GM21447 (cell line): ENCODE results near the gene ABHD2.
"Not testable (repeated sequence)": the region's sequence is repeated elsewhere in the genome, so short reads cannot be mapped to it uniquely, and the experiment has no call there.

Experiments
- ATAC-seq: cut with Tn5 transposase; IDR thresholded peaks from one replicate; pipeline ENCODE4 v1.9.1; 2021; ENCODE audit not compliant: unreplicated experiment

The ABHD2 gene

GRCh38 chr15:89136818-89137772, 48.8 kb downstream of the ABHD2 start:
- no peak for ATAC-seq

- ATAC-seq: no peak
Measured at GRCh38 chr15:89137926-89138325, 49.7 kb downstream of the ABHD2 start.

- no peak for ATAC-seq
Measured at GRCh38 chr15:89138999-89139612, 50.9 kb downstream of the ABHD2 start.

- ATAC-seq: no peak
Measured at GRCh38 chr15:89139613-89140499, 51.6 kb downstream of the ABHD2 start.

- no peak for ATAC-seq
Measured at GRCh38 chr15:89140595-89140994, 52.3 kb downstream of the ABHD2 start.

- not testable (repeated sequence) for ATAC-seq
Measured at GRCh38 chr15:89141159-89141558, 52.9 kb downstream of the ABHD2 start.

GRCh38 chr15:89141885-89142284, 53.6 kb downstream of the ABHD2 start:
- ATAC-seq: no peak

GRCh38 chr15:89142423-89142822, 54.2 kb downstream of the ABHD2 start:
- no peak for ATAC-seq

- ATAC-seq: no peak
Measured at GRCh38 chr15:89143503-89144162, 55.4 kb downstream of the ABHD2 start.

- ATAC-seq: no peak
Measured at GRCh38 chr15:89144491-89144890, 56.2 kb downstream of the ABHD2 start.

- ATAC-seq: no peak
Measured at GRCh38 chr15:89146366-89146765, 58.1 kb downstream of the ABHD2 start.

GRCh38 chr15:89148126-89148525, 59.9 kb downstream of the ABHD2 start:
- ATAC-seq: no peak

- ATAC-seq: no peak
Measured at GRCh38 chr15:89149501-89150101, 61.3 kb downstream of the ABHD2 start.

GRCh38 chr15:89150287-89150686, 62.0 kb downstream of the ABHD2 start:
- ATAC-seq: no peak

GRCh38 chr15:89150762-89151664, 62.8 kb downstream of the ABHD2 start:
- no peak for ATAC-seq

GRCh38 chr15:89155122-89155521, 66.9 kb downstream of the ABHD2 start:
- ATAC-seq: no peak

GRCh38 chr15:89155656-89156055, 67.4 kb downstream of the ABHD2 start:
- no peak for ATAC-seq

- no peak for ATAC-seq
Measured at GRCh38 chr15:89157061-89157460, 68.8 kb downstream of the ABHD2 start.

GRCh38 chr15:89157918-89158564, 69.8 kb downstream of the ABHD2 start:
- no peak for ATAC-seq
